C4-2B (cell line): Measurements from ENCODE around the gene EXOSC5.

Experiments
- CTCF ChIP-seq: fragments of 450-650 bp; conservative IDR thresholded peaks from 2 replicates; pipeline ENCODE4 v1.5.1; 2017; ENCODE audit warnings: mild to moderate bottlenecking
- ZFX ChIP-seq: fragments of 450-650 bp; IDR thresholded peaks from 2 replicates; pipeline ENCODE4 v1.6.1; 2017

GRCh38 chr19:41405776-41406175 is 8.6 kb upstream of the EXOSC5 start:
- TF ChIP-seq CTCF, result no peak
- TF ChIP-seq ZFX, result no peak
